WERI-Rb-1 (cell line): Measurements from ENCODE around the gene MRPL16.
"Not testable (repeated sequence)": the region's sequence is repeated elsewhere in the genome, so short reads cannot be mapped to it uniquely, and the experiment has no call there.

ENCODE experiments used
- DNase-seq: peaks from one replicate; pipeline ENCODE4 v3.0.0-alpha.2; 2020
- H3K27ac ChIP-seq: fragments of 250-450 bp; sonication (Bioruptor Pico); 2 replicates; pipeline ENCODE4 v1.5.1; 2020; ENCODE audit warnings: mild to moderate bottlenecking, moderate library complexity
- H3K27me3 ChIP-seq: fragments of 250-450 bp; sonication (Bioruptor Pico); 2 replicates; pipeline ENCODE4 v1.5.1; 2021; ENCODE audit warnings: mild to moderate bottlenecking, low read depth, moderate library complexity; ENCODE audit not compliant: insufficient read depth, severe bottlenecking
- H3K36me3 ChIP-seq: fragments of 250-450 bp; sonication (Bioruptor Pico); 2 replicates; pipeline ENCODE4 v1.5.1; 2020; ENCODE audit warnings: mild to moderate bottlenecking, moderate library complexity
- H3K4me3 ChIP-seq: 2 replicates; pipeline ENCODE4 v1.5.1; 2011; ENCODE audit warnings: low read depth, mild to moderate bottlenecking, control low read depth, low read length
- H3K9me3 ChIP-seq: fragments of 250-450 bp; sonication (Bioruptor Pico); 2 replicates; pipeline ENCODE4 v1.5.1; 2021; ENCODE audit warnings: mild to moderate bottlenecking, moderate library complexity; ENCODE audit not compliant: severe bottlenecking
- CTCF ChIP-seq: IDR thresholded peaks from 2 replicates; pipeline ENCODE4 v1.5.1; 2011; ENCODE audit warnings: low read depth, mild to moderate bottlenecking, control low read depth, inconsistent platforms, low read length

The MRPL16 gene

GRCh38 chr11:59794417-59794816, 16.2 kb downstream of the MRPL16 start:
- no peak overlapping the region for H3K27ac ChIP-seq
- no peak for DNase-seq
- H3K36me3 ChIP-seq = peaks cover 97% of the 10 kb centered on the region
- no peak for TF ChIP-seq CTCF
- H3K27me3 ChIP-seq = no peaks in the 10 kb centered on the region
- H3K4me3 ChIP-seq = no peak overlapping the region
- H3K9me3 ChIP-seq = no peaks in the 10 kb centered on the region

- Histone ChIP-seq H3K27ac (no peak overlapping the region), H3K27me3 (no peaks in the 10 kb centered on the region), H3K36me3 (peaks cover 97% of the 10 kb centered on the region), H3K9me3 (no peaks in the 10 kb centered on the region), H3K4me3 (no peak overlapping the region)
- no peak for DNase-seq
- TF ChIP-seq CTCF = no peak
Measured at GRCh38 chr11:59792507-59792906, 18.1 kb downstream of the MRPL16 start.

- Histone ChIP-seq H3K9me3 (no peaks in the 10 kb centered on the region), H3K27me3 (no peaks in the 10 kb centered on the region), H3K36me3 (peaks cover 97% of the 10 kb centered on the region), H3K27ac (no peak overlapping the region), H3K4me3 (no peak overlapping the region)
- no peak for DNase-seq
- no peak for TF ChIP-seq CTCF
Measured at GRCh38 chr11:59791639-59792038, 18.9 kb downstream of the MRPL16 start.

- H3K9me3 ChIP-seq = no peaks in the 10 kb centered on the region
- H3K27ac ChIP-seq = no peak overlapping the region
- no peak for DNase-seq
- no peak overlapping the region for H3K4me3 ChIP-seq
- TF ChIP-seq CTCF = no peak
- H3K27me3 ChIP-seq = no peaks in the 10 kb centered on the region
- peaks cover 89% of the 10 kb centered on the region for H3K36me3 ChIP-seq
Measured at GRCh38 chr11:59787816-59788215, 22.8 kb downstream of the MRPL16 start.

- Histone ChIP-seq H3K27me3 (no peaks in the 10 kb centered on the region), H3K27ac (no peak overlapping the region), H3K36me3 (peaks cover 88% of the 10 kb centered on the region), H3K4me3 (no peak overlapping the region), H3K9me3 (no peaks in the 10 kb centered on the region)
- DNase-seq = no peak
- no peak for TF ChIP-seq CTCF
Measured at GRCh38 chr11:59787255-59787588, 23.4 kb downstream of the MRPL16 start.

- TF ChIP-seq CTCF = no peak
- Histone ChIP-seq H3K36me3 (peaks cover 83% of the 10 kb centered on the region), H3K27me3 (no peaks in the 10 kb centered on the region), H3K9me3 (no peaks in the 10 kb centered on the region), H3K4me3 (no peak overlapping the region), H3K27ac (no peak overlapping the region)
- no peak for DNase-seq
Measured at GRCh38 chr11:59785818-59786217, 24.8 kb downstream of the MRPL16 start.

GRCh38 chr11:59784441-59784840, 26.1 kb downstream of the MRPL16 start:
- H3K36me3 ChIP-seq = peaks cover 83% of the 10 kb centered on the region
- not testable (repeated sequence) for H3K9me3 ChIP-seq, H3K4me3 ChIP-seq, H3K27ac ChIP-seq, DNase-seq, H3K27me3 ChIP-seq
